OCI-LY3 (cell line): ENCODE measurements around the gene NCOR2.

Experiments used
- H2AFZ ChIP-seq: fragments of 200-600, 300-600 bp; shearing (Covaris generic); 2 replicates; pipeline ENCODE4 v1.6.0; 2014; ENCODE audit warnings: antibody characterized with exemption, low read depth, low read length
- H3K27ac ChIP-seq: fragments of 200-600, 300-600 bp; sonication (generic); 2 replicates; pipeline ENCODE4 v1.5.1; 2014; ENCODE audit warnings: mild to moderate bottlenecking, low read length, moderate library complexity, mixed read lengths
- H3K27me3 ChIP-seq: fragments of 200-600, 300-600 bp; sonication (generic); 2 replicates; pipeline ENCODE4 v1.6.1; 2014; ENCODE audit warnings: low read depth, low read length, mixed read lengths
- H3K36me3 ChIP-seq: fragments of 200-600, 300-600 bp; sonication (generic); replicated peaks from 2 replicates; pipeline ENCODE3; 2014; ENCODE audit warnings: low read depth, low read length, mixed read lengths
- H3K4me1 ChIP-seq: fragments of 300-600, 200-600 bp; sonication (generic); 2 replicates; pipeline ENCODE4 v1.6.1; 2014; ENCODE audit warnings: low read length, mixed read lengths
- H3K4me2 ChIP-seq: fragments of 200-600, 300-600 bp; sonication (generic); 2 replicates; pipeline ENCODE4 v1.6.1; 2014; ENCODE audit warnings: low read length, mixed read lengths
- H3K4me3 ChIP-seq: fragments of 300-600, 200-600 bp; sonication (generic); 2 replicates; pipeline ENCODE4 v1.5.1; 2014; ENCODE audit warnings: antibody characterized with exemption, mild to moderate bottlenecking, low read length, moderate library complexity
- H3K79me2 ChIP-seq: fragments of 300-600, 200-600 bp; shearing (Covaris generic); 2 replicates; pipeline ENCODE4 v1.6.1; 2014; ENCODE audit warnings: mild to moderate bottlenecking, low read length, mixed read lengths
- H3K9ac ChIP-seq: fragments of 300-600, 200-600 bp; shearing (Covaris generic); 2 replicates; pipeline ENCODE4 v1.6.0; 2014; ENCODE audit warnings: mild to moderate bottlenecking, low read length, moderate library complexity
- H3K9me3 ChIP-seq: fragments of 200-600, 300-600 bp; shearing (Covaris generic); 2 replicates; pipeline ENCODE4 v1.6.1; 2014; ENCODE audit warnings: low read length, mixed read lengths; ENCODE audit not compliant: insufficient read depth
- H4K20me1 ChIP-seq: fragments of 200-600, 300-600 bp; sonication (generic); 2 replicates; pipeline ENCODE4 v1.6.1; 2016; ENCODE audit warnings: low read length, mixed read lengths; ENCODE audit not compliant: insufficient read depth
- EZH2phosphoT487 ChIP-seq: fragments of 200-600 bp; shearing (Covaris generic); IDR thresholded peaks from 2 replicates; pipeline ENCODE4 v1.6.1; 2018; ENCODE audit warnings: antibody characterized with exemption, mixed run types, low read depth
- TF ChIP-seq, protein P1 (sequence below): fragments of 200-600, 300-600 bp; sonication (generic); IDR thresholded peaks from 2 replicates; pipeline ENCODE4 v1.5.1; 2014; ENCODE audit warnings: antibody characterized with exemption, low read length, low read depth

The NCOR2 gene

DNA sequence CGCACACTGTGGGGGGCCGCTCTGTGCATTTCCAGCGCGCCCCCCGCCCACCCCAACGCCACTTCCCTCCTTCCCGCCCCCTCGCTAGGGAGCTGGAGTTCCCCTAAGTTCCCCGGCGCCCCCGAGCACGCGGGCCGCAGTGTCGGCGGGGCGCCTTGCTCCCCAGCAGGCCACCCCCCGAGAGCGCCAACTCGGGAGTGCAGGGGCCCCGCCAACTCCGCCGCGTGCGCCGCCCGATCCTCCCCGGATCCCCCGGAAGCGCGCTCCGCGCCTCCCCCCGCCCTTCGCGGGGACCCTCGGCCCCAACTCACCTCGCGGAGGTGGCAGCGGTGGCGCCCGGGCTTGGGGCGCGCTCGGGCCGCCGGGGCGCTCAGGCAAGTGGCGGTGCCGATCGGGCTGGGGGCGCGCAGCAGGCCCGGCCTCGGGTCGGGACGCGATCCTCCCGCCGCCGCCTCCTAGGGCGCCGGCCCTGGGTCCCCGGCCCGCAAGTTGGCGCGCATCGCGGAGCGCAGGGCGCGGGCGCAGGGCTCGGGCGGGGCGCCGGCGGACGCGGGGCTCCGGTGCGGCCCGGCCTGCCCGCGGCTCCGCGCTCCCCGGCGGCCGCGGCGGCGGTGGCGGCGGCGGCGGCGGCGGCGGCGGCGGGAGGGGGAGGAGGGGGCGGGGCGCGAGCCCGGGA is at the start of gene NCOR2:
TSS of gene NCOR2 (minus strand) at position 616 of the 676 bp plus-strand sequence. CDS start 72,361 bp downstream, outside the sequence.
- H4K20me1 ChIP-seq: peaks cover 45% of the 10 kb centered on the region
- peaks cover 25% of the 10 kb centered on the region for H3K4me1 ChIP-seq
- H2AFZ ChIP-seq: peak within 1 kb of the TSS; percentile 68
- no peaks in the 10 kb centered on the region for H3K9me3 ChIP-seq
- TF ChIP-seq, protein P1, sequence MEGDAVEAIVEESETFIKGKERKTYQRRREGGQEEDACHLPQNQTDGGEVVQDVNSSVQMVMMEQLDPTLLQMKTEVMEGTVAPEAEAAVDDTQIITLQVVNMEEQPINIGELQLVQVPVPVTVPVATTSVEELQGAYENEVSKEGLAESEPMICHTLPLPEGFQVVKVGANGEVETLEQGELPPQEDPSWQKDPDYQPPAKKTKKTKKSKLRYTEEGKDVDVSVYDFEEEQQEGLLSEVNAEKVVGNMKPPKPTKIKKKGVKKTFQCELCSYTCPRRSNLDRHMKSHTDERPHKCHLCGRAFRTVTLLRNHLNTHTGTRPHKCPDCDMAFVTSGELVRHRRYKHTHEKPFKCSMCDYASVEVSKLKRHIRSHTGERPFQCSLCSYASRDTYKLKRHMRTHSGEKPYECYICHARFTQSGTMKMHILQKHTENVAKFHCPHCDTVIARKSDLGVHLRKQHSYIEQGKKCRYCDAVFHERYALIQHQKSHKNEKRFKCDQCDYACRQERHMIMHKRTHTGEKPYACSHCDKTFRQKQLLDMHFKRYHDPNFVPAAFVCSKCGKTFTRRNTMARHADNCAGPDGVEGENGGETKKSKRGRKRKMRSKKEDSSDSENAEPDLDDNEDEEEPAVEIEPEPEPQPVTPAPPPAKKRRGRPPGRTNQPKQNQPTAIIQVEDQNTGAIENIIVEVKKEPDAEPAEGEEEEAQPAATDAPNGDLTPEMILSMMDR: no peak
- no peak for TF ChIP-seq EZH2phosphoT487
- peak within 1 kb of the TSS; percentile 98 for H3K4me2 ChIP-seq
- peak within 1 kb of the TSS; percentile 91 for H3K4me3 ChIP-seq
- H3K9ac ChIP-seq: peak within 1 kb of the TSS; percentile 95
- H3K36me3 ChIP-seq: peaks cover 6% of the 10 kb centered on the region
- peak within 1 kb of the TSS; percentile 82 for H3K27ac ChIP-seq
- H3K27me3 ChIP-seq: peaks cover 3% of the 10 kb centered on the region
- H3K79me2 ChIP-seq: peaks cover 51% of the 10 kb centered on the region

DNA sequence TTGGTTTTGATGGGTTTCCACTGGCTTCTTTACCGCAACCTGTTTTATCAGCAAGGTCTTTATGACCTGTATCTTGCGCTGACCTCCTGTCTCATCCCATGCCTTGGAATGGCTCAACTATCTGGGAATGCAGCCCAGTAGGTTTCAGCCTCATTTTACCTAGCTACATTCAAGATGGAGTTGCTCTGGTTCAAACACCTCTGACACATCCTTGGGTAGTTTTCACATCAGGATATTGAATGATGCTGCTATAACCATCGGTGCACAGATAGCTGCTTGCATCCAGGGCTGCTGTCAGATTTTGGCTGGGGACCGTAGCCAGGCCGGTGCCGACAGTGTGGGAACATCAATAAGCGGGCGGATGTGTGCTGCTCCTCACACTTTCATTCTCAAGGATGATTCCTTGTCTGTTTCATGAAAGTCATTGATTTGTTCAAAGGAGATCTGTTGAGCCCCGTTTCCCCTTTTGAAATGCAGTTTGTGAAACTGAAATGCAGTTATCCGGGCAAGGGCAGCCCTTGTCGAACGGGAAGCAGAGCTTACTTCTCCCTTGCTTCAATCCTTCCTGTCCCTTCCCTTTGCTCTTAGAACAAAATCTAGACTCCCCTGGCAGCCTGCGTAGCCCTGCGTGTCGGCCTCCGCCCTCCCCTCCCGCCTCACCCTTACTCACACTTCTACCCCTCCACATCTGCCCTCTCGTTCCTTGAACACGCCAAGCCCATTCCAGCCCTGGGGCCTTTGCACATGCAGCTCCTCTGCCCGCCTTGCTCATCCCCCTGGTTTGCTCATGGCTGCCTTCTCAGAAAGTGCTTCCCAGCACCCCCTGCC is 49.2 kb upstream of the NCOR2 start:
- H3K27me3 ChIP-seq: peaks cover 9% of the 10 kb centered on the region; the same call in 1 of the 2 replicates
- H3K4me2 ChIP-seq: no peak overlapping the region
- no peak overlapping the region for H3K27ac ChIP-seq
- H3K36me3 ChIP-seq: no peaks in the 10 kb centered on the region
- no peaks in the 10 kb centered on the region for H4K20me1 ChIP-seq
- H3K4me1 ChIP-seq: no peaks in the 10 kb centered on the region
- no peak overlapping the region for H3K9ac ChIP-seq
- H3K79me2 ChIP-seq: no peaks in the 10 kb centered on the region
- no peaks in the 10 kb centered on the region for H3K9me3 ChIP-seq
- no peak overlapping the region for H3K4me3 ChIP-seq
- H2AFZ ChIP-seq: no peak overlapping the region
- TF ChIP-seq, protein P1: no peak
- no peak for TF ChIP-seq EZH2phosphoT487

DNA sequence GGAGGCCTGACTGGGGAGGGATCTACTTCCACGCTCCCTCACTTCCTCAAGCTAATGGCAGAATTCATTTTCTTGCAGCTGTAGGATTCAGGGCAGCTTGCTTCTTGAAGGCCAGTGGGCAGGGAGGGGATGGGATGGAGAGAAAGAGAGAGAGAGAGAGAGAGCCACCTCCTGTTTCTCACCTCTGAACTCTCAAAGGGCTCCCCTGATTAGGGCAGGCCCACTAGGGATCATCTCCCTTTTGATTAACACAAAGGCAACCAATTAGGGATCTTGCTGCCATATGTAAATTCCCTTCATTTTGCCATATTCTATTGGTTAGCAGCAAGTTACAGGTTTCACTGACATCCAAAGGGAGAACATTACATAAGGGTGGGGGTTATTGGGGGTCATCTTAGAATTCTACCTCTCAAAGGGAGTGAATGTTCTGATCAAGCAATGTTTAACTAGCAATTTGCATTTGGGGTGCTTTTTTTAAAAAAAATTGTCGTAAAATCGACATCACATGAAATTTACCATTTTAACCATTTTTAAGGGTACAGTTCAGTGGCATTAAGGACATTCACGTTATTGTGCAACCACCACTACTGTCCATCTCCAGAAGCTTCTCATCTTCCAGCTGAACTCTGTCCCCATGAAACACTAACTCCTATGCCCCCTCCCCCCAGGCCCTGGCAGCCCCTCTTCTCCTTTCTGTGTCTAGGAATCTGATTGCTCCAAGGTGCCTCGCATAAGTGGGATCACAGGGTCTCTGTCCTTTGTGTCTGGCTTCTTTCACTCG is 47.3 kb upstream of the NCOR2 start:
- Histone ChIP-seq H3K36me3 (no peaks in the 10 kb centered on the region), H3K4me1 (peaks cover 11% of the 10 kb centered on the region), H3K4me2 (no peak overlapping the region), H3K9me3 (no peaks in the 10 kb centered on the region), H3K27me3 (peaks cover 26% of the 10 kb centered on the region), H3K27ac (no peak overlapping the region), H4K20me1 (no peaks in the 10 kb centered on the region), H2AFZ (no peak overlapping the region), H3K4me3 (no peak overlapping the region), H3K9ac (no peak overlapping the region), H3K79me2 (no peaks in the 10 kb centered on the region)
- TF ChIP-seq, protein P1: no peak
- no peak for TF ChIP-seq EZH2phosphoT487

DNA sequence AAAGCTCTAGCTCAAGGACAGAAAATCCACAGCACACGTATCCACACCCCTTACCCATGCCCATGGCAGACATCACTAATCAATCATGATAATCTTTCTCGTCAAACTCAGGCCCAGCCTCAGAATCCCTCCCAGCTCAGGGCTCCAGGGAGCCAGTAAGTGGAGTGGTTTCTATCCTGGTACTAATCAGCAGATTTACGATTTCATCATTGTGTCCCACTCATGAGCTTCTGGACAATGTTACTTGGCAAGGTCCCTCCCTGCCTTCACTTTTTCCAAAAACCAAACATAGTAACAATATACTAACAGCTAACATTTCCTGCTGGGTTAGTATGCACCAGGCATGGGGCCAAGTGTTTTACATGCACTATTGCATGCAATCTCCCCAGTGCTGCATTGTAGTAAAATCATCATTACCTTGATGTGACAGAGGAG is 45.8 kb upstream of the NCOR2 start:
- Histone ChIP-seq H2AFZ (no peak overlapping the region), H3K4me3 (no peak overlapping the region), H3K79me2 (no peaks in the 10 kb centered on the region), H3K9ac (no peak overlapping the region), H4K20me1 (no peaks in the 10 kb centered on the region), H3K9me3 (no peaks in the 10 kb centered on the region), H3K4me2 (no peak overlapping the region), H3K4me1 (peaks cover 26% of the 10 kb centered on the region), H3K27ac (no peak overlapping the region), H3K36me3 (no peaks in the 10 kb centered on the region), H3K27me3 (peaks cover 30% of the 10 kb centered on the region)
- TF ChIP-seq, protein P1: no peak
- no peak for TF ChIP-seq EZH2phosphoT487
